CD4-positive, alpha-beta T cell treated with Interleukin-4 for 4 hours (primary cell): Measurements from ENCODE around the gene TM4SF1.

Experiments
- DNase-seq: peaks from one replicate; pipeline ENCODE4 v3.0.0-alpha.2; 2020

The TM4SF1 gene, protein sequence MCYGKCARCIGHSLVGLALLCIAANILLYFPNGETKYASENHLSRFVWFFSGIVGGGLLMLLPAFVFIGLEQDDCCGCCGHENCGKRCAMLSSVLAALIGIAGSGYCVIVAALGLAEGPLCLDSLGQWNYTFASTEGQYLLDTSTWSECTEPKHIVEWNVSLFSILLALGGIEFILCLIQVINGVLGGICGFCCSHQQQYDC

DNA sequence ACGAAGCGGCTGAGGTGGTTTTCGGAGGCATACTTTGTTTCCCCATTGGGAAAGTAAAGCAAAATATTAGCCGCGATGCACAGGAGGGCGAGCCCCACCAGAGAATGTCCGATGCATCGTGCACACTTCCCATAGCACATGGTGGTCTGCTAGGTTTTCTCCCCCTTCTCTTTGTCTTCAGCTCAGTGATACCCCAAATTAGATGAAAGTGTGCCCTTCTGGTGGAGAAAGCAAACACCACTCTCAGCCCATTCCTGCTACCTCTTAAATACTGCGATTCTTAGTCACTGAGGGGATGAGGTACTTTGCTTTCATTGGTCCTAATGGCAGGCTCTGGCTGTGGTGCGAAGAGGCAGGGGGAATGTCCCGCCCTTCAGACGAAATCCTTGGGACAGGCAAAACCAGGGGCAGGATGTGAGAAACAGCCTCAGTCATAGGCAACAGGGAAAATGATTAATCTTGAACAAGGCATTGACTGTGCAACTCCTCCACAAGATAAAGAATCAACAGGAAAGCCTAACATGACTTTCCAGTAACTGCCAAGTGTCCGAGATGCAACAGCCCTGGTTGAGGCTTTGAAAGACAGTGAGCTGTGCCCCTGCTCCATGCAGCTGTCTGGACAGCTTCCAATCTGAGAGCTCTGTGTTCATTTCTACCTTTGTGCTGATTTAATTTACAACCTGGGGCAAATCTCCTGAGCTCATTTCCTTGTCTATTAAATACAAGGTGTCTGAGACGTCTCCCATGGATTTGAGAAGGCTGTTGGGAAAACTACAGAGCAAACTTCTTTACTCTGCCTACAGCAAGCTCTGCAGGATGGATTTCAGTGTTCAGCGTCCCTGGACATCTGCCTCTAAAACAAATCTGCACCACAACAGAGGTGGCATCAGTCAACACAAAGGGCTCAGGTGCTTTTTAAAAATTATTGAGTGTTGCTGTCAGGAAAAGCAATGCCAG is at the start of gene TM4SF1:
Gene TM4SF1, minus strand, starts transcription at position 242 of the 957 bp plus-strand sequence. Its CDS starts 102 bp downstream, at position 140.
- no peak for DNase-seq

DNA sequence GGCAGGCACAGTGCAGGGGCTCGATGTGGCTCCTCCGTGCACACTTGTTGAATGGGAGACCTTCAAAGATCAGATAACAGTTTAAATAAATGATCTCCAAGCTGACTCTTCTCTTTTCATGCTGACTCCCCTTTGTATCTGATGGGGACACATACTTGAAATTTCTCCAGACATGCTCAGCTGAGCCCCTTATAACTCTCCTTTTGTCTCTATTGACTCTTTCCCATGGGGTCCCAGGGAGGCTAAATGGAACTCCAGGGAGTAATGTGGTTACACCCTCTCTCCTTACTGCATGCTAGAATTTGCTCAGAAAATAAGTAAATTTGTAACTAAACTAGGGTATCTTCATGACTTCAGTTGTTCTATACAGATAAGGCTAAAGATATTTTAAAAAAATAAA is 48.9 kb upstream of the TM4SF1 start:
- DNase-seq = no peak

DNA sequence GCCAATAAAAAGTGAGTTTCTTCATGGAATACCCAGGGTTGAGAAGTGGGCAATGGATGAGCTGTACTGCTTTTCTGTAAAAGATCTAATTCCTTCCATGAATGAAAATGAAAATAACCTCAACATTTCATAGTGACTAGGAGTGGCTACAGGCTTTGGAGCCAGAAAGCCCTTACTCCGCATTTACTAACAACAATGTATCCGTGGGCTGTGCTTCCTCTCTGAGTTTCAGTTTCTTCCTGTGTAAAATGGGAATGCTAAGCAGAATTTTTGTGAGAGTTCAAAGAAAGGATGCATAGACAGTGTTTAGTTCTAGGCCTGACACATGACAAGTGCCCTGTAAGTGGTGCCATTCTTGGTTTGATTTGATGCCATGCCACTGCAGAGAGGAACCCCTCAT is 47.5 kb upstream of the TM4SF1 start:
- DNase-seq = no peak

DNA sequence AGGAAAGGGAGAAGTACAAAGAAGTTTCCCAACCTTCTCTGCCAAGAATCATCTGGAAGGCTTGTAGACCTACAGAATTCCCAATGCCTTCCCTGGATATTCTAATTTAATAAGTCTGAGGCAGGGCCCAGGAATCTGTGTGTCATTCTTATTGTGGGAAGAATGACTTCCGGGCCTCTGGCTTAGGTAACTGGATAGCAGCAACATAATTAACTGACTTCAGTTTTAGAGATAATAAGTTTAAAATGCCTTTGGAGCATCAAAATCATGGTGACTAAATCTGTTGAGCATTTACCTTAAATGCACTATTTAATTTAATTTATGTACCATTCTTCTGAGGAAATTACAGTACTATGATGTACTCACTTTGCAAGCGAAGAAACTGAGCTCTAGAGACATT is 44.3 kb upstream of the TM4SF1 start:
- no peak for DNase-seq

DNA sequence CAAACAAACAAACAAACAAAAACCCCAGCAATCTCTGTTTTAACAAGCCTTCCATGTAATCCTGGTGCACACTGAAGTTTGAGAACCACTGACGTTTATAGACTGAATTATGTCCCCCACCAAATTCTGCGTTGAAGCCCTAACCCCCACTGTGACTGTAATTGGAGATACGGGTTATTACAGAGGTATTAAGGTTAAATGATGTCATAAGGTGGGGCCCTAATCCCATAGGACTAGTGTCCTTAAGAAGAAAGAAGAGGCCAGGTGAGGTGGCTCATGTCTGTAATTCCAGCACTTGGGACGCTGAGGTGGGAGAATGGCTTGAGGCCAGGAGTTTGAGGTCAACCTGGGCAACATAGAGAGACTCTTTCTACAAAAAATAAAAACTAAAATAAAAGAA is 42.4 kb upstream of the TM4SF1 start:
- DNase-seq = no peak

DNA sequence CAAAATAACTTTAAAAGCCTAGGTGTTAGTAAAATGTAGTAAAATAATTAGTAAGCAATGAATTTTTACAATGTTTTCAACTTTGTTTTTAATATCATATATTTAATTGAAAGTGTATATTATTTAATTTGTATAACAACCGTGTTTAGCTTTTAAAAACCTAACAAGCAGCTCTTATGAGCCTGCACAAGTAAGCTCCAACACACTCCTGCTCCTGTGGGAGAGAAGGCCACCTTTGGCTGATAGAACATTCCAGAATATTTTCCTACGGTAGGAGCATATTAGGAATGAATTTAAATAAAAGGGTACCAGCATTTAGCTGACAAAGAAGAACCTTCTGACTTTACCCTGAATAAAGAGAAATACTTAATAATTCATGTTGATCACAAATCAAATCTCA is 40.3 kb upstream of the TM4SF1 start:
- DNase-seq = no peak

DNA sequence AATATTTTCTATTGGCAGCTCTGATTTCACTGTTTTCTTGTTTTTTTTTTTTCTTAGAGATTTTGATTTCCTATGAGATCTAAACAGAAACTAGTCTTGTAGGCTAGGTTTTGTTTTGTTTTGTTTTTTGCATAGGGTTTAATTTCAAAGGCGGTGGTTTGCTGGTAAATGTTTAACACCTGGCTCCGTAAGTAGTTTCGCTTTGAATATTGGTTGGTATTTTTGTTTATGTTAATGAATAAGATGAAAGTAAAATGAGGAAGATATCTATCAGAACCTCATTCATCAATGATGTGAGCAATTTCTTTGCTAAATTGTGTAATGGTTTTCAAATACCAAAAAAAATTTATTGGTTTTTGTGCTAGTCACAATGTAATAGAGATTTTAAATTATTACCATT is 39.7 kb upstream of the TM4SF1 start:
- no peak for DNase-seq

DNA sequence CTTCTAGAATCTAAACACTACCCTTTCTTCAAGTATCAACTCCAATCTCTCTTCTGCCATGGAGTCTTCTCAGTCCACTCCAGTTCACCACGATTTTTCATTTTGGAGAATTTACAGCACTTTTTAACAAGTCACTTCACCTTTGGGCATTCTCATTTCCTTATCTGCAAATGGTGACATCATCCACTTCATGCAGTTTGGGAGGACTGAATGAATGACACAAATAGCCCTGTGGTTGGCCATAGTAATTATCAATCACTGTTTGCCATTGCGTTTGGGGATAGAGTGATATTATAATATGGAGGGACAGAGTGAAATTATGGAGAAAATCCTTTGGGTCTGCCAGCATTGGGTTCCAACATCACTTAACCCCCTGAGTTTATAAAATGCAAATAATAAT is 38.0 kb upstream of the TM4SF1 start:
- DNase-seq = no peak

DNA sequence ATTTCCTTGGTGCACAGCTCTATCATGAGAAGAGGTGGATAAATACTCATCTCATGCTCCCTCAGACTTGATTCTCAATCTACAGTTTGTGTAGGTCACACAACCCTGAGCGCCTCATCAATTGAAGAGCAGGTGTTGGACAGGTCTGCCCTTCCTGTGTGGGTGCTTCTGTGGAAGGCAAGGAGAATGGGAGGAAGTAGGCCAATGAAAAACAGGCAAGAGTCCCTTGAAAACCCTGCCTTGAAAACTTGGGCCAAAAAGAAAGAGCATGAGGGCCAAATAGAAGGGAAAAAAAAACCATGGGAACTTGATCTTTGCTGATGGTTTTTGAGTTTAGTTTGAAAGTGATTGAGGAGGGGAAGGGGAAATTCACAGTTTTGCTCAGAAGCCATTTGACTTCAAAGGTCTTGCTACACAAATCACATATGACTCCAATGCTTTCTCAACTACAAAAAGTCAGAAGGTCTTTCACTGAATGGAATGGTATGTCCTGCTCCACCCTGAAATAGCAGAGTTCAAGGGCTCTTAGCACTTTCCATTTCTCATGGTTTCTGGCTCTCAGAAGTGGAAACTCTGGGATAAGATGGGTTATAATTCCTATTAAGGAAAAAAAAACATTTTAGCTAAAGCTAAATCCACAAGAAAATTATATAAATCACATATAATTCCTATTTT is 37.2 kb upstream of the TM4SF1 start:
- DNase-seq = no peak

DNA sequence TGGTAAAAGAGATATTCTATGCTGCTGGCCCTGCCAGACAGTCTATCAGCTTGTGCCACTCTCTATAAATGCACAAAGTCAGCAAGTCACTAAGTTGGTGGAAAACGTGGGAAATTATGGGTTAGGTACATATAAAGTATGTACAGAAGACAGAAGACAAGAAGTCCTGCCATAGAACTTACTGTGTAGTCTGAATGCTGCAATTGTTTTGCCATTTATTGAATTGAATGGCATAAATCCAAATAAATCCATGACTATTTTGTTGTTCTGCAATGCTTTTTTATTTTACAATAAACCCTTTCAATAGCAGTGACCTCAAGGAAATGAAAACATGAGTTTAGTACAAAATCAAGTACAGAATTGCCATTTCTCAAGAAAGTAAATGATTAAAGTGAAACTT is 34.1 kb upstream of the TM4SF1 start:
- DNase-seq = no peak

DNA sequence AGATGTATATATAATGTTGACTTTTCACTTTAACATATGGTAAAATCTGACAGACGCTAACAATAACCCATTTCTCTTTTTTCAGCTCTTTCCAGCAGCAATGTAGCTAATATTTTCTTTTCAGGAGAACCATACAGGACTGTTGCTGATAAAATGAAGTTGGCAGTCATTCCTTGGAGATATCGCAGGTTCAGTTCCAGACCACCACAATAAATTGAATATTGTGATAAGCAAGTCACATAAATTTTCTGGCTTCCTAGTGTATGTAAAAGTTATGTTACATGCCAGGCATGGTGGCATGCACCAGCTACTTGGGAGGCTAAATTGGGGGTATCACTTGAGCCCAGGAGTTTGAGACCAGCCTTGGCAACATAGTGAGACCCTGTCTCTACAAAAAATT is 31.9 kb upstream of the TM4SF1 start:
- no peak for DNase-seq

DNA sequence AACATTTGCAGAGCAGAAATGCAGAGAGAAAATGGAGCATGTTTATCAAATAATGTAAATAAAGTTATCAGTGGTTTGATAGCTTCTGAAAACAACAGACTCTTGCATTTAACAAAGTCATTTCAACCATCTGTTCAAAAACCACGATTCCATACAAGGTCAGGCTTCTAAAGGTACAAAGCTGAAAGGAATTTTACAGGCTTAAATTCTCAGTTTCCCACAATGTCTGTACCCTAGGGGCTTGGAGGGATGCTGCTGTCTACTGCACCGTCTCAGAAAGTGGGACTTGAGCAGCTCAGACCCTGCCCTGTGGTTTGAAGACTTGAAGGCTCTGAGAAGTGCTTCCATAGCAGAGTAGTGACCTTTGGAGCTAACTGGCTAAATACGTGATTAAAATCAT is 30.4 kb upstream of the TM4SF1 start:
- no peak for DNase-seq

DNA sequence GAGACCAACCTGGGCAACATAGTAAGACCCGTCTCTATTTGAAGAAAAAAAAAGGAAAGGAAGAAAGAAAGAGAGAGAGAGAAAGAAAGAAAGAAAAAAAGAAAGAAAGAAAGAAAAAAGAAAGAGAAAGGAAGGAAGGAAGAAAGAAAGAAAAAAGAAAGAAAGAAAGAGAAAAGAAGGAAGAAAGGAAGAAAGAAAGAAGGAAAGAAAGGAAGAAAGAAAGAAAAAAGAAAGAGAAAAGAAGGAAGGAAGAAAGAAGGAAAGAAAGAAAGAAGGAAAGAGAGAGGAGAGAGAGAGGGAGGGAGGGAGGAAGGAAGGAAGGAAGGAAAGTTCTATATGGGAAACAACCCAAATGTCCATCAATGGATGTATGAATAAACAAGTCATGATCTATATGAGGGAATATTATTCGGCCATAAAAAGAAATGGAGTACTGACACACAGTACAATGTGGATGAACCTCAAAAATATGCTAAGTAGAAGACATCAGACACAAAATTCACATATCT is 28.8 kb upstream of the TM4SF1 start:
- DNase-seq = no peak

DNA sequence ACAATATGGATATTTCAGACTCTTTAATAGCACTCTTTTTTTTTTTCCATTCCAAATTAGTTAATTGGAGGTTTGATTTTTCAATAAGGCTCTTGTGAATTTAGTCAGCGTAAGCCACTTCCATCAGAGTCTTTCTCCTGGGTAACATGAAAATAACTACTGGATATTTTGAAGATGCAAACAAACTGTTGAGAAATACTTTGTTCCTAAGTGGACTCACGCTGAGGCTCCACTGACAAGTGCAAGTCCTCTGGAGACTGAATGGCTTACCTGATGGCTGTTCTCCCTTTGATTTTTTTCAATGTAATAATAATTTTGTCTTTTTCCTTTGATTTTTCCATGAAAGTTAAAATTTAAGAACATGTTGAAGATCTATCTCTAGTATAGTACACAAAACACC is 26.0 kb upstream of the TM4SF1 start:
- no peak for DNase-seq

DNA sequence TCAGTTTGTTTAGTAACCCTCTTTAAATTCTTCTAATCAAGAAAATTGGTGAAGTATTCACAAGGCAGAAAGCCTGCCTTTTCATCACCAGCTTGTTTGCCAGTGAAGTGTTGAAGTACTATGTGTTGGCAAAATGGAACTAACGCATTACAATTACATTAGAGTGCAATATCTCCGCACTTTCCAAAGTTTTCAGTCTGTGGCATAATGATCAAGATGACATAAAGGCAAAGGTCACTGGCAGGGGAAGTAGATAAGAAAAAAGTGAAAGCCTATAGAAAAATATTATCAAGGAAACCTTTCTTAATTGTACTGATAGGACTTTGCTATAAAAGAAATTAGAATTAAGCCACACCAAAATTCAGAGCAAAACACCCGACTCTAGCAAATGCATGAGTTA is 25.0 kb upstream of the TM4SF1 start:
- no peak for DNase-seq

DNA sequence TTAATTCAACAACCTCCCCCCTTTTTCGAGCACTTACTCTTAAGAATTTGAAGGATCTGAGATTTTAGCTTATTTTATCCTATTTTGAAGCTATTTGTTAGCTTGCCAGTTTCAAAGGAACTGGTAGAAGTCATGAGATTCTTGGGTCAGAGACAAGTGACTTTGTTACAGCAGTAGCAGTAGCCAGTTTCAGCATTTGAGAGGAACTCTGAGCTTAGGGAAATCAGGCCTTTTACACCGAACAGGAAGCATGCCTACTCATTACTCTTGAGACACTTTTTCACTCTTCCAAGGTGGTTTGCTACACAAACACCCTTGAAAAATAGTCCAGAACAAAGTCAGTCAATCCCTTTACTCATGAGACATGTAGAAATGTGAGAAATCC is 24.5 kb upstream of the TM4SF1 start:
- DNase-seq = no peak

DNA sequence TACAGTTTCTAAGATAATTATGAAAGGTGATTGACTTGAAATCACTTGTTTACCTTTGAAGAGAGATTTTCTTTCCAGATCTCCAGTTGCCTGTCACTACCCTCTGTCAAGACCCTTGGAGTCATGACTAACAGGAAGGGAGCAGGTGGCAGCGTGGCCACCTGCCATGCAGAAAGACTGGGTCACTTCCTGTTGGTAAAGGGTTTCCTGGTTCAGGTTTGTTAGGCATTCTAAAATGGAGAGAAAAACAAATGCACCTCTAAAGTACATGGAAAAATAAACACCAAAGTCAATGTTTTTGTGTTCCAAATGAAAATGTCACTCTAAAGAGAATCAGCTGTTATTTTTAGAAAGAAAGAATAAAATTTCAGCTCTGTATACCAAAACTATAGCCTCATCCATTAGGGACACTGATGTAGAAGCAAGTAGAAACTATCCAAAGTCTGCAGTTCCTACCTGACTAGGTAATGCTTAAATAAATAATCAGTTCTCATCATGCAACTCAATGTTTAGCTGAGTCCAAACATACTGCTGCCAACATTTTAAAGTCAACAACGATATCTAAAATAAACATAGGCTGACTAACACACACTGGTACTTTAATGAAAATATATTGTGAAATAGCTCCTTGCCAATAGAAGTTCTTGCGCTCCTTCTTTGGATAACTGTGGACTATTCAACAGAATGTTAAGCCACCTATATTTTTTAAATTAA is 23.9 kb upstream of the TM4SF1 start:
- DNase-seq = no peak

DNA sequence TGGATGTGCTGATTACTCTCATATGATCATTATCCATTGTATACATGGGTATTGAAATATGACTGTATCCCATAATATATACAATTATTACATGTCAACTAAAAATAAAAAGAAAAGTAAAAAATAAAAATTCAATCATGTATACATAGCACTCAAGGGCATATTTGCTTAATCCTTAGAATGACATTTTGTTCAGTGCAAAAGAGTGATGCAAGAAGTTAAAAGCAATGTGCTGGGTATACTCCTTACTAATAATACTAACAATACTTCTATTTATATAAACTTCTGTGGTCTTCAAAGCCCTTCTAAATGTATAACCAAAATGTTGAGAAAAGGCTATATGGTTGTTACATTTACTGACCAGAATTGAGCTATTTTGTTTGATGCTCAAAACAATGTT is 23.2 kb upstream of the TM4SF1 start:
- DNase-seq = no peak

DNA sequence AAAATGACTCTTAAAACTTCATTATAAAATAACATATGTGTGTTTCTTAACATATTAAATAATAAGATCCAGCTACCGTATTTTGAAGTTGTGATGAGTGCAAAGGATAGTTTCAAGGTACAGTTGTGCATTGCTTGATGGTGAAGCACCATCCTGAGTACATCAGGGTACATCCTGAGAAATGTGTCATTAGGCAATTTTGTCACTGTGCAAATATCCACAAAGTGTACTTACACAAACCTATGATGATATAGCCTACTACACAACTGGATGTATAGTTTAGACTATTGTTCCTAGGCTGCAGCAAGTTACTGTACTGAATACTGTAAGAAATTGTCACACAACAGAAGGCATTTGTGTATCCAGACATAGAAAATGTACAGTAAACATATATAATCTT is 20.8 kb upstream of the TM4SF1 start:
- no peak for DNase-seq

DNA sequence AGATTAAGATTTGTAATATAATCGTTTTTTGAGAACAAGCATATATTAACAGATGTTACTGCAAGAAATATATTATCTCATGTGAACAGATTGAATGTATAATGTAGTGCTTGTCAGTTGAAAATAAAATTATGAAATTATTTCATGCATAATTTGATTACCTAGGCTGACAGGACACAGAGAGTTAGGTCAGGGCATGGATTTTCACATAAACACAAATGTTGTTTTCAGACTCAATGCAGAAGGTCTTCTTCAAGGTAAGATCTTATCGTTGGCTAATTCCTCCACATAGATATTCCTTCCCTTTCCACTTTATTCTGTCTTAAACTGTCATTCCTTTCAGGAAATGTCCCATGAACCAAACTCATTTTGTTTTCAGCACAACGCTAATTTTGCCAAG is 20.1 kb upstream of the TM4SF1 start:
- DNase-seq = no peak

DNA sequence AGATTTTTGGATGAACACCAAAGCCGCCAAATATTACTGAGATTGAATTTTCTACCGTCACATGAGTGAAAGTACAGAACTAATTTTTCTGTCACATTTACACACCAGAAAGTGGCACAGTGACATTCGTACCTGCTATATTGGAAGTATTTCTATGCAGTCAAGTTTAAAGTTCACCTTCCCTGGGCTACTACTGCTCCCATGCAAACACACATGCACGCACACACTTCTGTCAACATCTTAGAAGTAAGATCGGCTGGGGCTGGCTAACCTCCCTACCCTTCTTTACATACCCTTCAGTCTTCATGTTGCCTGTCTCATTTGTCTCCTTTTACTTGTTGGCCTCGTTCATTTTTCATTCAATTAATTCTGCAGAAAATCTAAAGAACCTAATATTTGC is 19.0 kb upstream of the TM4SF1 start:
- no peak for DNase-seq

DNA sequence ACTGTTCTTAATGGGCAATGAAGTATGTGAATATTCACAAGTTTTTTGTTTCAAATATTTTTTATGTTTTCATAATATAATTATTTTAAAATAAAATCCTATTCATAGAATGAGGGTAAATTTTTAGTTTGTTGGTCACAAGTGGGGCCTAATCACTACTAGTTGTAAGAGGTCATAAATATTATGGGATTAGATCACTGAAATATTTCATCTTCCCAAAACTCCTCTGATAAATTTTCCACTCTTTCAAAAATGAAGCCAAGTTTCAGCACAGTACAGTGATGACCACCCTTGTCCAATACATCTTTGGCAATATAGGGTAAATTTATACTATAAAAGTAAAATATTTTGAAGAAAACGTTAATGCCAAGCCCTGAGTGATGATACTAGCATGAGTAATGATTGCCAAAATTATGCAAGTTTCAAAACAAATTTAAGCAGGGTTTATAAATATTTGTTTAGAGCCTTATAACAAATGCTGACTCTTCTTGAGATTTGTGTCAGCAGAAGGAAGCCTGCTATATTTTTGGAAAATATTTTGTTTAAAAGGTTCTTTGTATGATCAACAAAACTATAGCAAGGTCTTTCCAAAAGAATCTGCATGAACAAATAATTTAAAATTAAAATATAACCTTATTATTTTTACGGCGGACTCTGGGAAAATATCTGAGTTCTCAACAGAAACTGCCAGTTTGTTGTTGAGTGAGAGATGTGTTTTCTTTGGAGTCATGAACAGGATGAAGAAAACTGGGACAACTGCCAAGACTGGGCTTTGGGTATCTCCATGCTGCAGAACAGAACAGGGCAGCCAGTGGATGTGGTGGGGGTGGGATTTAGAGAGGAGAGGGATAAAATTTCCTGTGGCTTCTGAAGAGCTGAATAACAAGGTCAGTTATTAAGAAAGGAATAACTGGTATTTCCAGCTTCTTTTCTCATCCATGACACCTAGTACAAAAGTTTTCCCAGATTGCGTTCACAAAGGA is 17.9 kb upstream of the TM4SF1 start:
- no peak for DNase-seq
